GM12872 (cell line): Measurements from ENCODE around the gene YPEL1.

Experiments
- TF ChIP-seq, protein P1 (sequence below): IDR thresholded peaks from 3 replicates; pipeline ENCODE4 v1.5.1; 2011; ENCODE audit warnings: low read depth, mild to moderate bottlenecking, low read length, moderate library complexity; ENCODE audit not compliant: insufficient read depth

Gene YPEL1

GRCh38 chr22:21685164-21685513 is 50.5 kb downstream of the YPEL1 start:
- TF ChIP-seq, protein P1, sequence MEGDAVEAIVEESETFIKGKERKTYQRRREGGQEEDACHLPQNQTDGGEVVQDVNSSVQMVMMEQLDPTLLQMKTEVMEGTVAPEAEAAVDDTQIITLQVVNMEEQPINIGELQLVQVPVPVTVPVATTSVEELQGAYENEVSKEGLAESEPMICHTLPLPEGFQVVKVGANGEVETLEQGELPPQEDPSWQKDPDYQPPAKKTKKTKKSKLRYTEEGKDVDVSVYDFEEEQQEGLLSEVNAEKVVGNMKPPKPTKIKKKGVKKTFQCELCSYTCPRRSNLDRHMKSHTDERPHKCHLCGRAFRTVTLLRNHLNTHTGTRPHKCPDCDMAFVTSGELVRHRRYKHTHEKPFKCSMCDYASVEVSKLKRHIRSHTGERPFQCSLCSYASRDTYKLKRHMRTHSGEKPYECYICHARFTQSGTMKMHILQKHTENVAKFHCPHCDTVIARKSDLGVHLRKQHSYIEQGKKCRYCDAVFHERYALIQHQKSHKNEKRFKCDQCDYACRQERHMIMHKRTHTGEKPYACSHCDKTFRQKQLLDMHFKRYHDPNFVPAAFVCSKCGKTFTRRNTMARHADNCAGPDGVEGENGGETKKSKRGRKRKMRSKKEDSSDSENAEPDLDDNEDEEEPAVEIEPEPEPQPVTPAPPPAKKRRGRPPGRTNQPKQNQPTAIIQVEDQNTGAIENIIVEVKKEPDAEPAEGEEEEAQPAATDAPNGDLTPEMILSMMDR = no peak

GRCh38 chr22:21684492-21685163 is 51.0 kb downstream of the YPEL1 start:
- TF ChIP-seq, protein P1 = no peak

DNA sequence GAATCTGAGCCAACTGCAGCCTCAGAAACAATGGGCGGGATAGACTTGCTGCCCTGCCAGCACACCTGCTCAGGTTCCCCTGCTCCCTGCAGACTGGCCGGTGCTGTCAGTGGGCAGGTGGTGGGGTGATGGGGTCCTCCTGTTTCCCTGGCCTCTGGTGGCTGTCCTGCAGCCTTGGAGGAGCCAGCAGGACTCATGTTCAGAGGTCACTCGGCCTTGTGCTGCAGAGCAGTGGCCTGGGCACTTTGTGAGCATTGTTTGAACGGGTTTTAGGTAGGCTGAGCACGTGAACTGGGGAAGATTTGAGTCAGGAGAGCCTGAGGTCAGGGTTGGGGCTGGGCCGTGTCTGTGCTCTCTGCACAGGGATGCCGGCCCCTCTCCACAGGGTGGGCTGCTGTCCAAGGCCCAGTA is 52.2 kb downstream of the YPEL1 start:
- TF ChIP-seq, protein P1 = no peak

- TF ChIP-seq, protein P1 = no peak
Observed at GRCh38 chr22:21682385-21683175, 53.0 kb downstream of the YPEL1 start.

DNA sequence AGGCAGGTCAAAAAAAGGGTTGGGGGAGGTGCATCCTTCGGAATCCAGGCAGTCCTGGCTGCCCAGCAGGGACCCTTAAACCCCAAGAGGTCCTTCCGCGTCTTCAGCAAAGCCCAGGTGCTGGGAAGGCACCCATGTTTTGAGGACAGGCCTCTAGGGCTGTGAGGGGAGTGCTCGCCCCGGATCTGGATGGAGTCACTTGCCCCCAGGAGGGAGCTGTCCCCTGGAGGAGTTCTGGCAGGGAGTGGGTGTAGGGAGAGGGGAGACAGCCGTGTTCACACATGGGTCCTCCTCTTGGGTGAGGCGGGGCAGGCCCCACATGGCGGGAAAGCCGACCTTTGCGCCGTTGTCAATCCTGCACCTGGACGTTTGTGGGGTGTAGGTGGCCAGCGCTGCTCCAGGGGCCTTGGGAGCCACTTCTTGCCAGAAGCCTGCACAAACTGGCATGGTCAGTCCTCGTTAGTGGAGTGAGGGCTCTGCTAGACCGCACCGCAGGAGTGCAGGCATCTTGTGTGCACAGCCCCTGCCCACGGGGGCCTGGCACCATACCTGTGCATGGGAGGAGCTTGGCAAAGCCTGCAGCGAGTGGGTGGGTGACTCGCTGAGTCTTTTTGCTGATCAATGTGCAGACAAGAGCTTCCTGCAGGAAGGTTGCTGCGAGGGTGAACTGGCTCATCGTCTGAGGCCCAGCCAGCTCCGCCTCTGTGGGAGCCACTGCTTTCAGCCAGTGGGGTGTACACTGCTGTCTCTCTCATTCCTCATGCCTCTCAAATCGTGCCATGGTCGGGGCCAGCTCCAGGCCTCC is 53.8 kb downstream of the YPEL1 start:
- TF ChIP-seq, protein P1 = no peak

DNA sequence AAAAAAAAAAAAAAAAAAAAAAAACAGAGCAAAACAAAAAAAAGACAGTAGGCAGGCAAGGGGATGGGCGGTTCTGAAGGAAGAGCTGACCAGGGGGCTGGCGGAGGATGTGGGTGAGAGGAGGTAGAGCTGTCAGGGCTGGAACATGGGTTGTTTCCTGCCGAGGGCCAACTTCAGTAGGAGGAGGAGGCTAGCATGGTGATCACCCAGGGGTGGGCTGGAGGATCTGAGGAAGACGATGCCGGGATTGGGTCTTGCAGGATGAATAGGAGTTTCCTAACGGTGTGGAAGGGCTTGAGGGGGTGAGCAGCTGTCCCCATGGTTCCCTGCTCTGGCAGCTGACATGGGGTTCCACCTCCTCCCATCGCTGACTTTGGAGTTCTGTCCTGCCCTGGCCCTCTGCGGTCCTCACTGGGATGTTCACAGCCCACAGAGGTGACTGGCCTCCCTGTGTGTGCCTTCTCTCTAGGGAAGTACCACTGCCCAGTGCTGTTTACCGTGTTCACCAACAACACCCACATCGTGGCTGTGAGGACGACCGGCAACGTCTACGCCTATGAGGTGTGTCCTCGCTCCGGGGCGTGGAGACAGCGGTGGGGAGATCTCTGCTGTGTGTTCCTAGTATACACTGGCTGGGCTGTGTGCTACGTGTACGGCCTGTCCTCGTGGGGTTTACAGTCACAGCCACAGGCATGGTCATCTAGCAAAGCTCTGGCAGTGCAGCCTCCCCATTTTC is 54.6 kb downstream of the YPEL1 start:
- TF ChIP-seq, protein P1 = no peak
